ENCODE data around the gene ELMOD3.
"Not testable (repeated sequence)": the region's sequence is repeated elsewhere in the genome, so short reads cannot be mapped to it uniquely, and the experiment has no call there.

Gene ELMOD3

GRCh38 chr2:85429213-85429923, 74.8 kb downstream of the ELMOD3 start:
- DNase-seq = no peak

DNA sequence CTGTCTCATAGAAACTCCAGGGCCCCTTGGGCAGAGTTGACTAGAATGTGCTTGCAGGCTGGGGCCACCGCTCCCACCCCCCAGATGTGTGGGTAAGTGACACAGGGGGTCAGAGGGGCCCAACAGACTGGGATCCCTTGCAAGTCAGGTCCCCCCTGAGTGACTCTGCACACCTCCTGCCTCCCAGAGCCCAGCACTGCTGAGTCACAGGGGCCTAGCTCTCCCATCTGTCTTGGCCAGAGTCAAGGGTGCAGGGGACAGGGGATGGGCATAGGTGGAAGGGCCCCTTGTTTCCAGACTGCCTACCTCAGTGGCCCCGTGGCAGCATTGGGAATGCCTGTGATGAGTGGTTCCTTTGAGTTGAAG, 75.3 kb downstream of the ELMOD3 start:
- no peak for DNase-seq

DNA sequence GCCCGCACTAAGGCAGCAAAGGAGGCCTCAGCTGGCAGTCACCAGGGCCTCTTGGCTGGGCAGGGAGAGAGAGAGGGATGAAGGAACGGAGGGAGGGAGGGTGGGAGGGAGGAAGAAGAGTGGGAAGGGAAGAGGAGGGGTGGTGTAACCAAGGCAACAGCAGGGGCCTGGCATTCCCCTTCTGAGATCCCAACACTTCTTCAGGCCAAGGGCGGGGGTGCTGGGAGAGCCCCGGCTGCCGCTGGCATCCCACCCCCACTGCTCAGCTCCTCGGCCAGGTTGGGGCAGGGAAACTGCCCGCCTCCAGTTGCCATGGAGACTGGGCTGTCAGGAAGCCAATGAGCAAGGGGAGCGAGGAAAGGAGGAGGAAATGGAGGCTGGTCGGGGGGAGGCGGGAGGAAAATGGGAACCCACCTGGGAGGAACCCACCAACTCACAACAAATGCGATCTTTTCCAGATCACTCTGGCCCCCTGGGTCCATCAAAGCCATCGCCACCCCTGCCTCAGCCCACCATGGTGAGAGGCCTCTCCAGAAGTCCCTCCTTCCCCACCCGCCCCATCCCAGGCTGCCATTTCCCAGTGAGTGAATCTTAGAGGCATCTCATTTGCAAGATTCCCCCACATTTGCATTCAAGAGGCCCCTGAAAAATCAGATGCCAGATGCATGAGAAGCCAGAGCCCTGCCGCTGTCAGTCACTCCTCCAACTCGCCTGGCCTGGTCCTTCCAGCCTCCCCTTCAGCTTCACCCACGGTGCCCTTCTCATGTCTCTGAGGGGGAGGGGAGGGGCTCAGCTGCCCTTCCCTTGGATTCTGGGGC, 76.4 kb downstream of the ELMOD3 start:
- DNase-seq = no peak

DNA sequence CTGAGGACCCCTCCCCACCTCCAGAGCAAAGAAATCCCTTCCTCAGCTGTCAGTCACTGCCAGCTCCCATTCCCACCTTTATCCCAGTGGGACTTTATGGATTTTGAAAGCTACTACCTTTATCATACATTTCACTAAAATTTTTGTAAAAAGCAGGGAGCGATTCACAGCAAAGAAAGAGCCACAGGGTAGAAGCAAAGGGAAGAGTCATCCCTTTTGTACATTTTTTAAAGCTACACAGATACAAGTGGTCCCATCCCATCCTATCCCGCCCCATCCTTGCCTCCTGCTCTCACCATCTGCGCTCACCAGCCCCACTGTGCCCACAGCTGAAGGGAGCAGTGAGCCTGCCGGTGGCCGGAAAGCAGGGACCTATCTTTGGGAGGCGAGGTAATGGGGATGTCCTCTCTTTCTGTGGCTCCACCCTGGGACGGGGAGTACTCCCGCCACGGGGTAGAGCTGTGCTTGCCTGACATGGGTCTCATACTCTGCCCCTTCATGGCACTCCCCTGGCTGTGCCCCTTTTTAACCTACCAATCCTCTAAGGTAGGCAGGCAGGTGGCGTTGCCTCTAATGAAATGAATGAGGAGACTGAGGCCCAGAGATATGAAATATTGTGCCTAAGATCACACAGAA, 77.1 kb downstream of the ELMOD3 start:
- DNase-seq = no peak

- DNase-seq = no peak
Observed at GRCh38 chr2:85433511-85434089, 79.0 kb downstream of the ELMOD3 start.

DNA sequence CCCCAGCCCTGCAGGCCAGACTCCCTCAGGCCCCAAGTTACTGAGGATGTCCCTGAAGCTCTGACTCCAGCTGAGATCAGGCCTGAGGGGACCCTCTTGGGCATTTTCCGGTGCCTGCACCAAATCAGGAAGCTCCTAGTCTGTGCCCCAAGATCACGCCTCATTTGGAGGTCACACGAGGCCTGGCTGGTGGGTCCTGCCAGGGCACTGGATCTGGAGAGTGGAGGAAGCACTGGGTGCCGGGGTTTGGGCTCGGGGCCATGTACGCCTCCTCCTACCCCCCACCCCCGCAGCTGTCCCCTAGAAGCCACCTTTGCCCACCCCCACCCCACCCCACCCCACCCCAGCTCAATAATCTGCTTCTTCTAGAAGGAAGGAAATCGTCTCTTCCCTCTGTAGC, 80.1 kb downstream of the ELMOD3 start:
- DNase-seq = no peak

GRCh38 chr2:85435220-85435958, 80.8 kb downstream of the ELMOD3 start:
- no peak for DNase-seq

GRCh38 chr2:85435981-85436835, 81.6 kb downstream of the ELMOD3 start:
- no peak for DNase-seq

GRCh38 chr2:85436836-85437487, 82.4 kb downstream of the ELMOD3 start:
- no peak for DNase-seq

- peak; percentile 75 to 80 for DNase-seq
Observed at GRCh38 chr2:85437488-85438200, 83.1 kb downstream of the ELMOD3 start.

DNA sequence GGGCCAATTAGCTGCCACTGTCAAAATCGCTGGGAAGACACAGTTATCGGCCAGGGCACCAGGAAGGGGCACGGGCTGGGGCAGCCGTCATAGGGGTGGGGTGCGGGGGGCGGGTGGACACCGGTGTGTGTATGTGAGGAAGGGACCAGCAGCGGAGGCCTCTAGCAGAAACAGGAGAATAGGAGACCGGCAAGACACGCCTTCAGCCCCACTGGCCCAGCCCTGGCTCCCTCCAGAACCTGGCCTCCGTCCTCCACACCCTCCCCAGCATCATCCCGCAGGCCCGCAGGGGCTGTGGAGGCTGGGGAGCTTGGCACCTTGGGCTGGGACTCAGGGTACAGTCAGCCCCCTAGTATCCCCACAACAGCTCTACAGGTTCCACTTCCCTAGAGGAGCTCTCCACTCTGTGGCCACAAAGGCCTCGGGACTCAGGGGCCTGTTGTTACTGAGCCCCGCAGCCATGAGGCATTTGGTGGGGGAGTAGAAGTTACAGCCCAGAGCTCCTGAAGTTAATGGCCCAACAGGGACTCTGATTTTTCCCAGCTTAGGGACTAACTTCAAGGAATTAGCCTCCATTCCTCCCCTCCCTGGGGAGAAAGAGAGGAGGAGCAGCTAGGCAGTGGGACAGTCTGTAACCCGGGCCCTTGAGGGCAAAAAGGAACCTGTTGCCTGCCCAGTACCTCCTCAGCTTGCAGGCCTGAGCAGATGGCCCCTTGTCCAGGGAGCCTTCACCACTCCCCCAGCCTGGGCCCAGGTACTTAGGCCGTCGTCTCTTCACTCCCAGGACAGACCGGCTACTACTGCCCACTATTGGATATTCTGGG, 83.8 kb downstream of the ELMOD3 start:
- DNase-seq = no peak

GRCh38 chr2:85439025-85439472, 84.5 kb downstream of the ELMOD3 start:
- no peak for DNase-seq

- not testable (repeated sequence) for DNase-seq
Observed at GRCh38 chr2:85439569-85439968, 85.0 kb downstream of the ELMOD3 start.

DNA sequence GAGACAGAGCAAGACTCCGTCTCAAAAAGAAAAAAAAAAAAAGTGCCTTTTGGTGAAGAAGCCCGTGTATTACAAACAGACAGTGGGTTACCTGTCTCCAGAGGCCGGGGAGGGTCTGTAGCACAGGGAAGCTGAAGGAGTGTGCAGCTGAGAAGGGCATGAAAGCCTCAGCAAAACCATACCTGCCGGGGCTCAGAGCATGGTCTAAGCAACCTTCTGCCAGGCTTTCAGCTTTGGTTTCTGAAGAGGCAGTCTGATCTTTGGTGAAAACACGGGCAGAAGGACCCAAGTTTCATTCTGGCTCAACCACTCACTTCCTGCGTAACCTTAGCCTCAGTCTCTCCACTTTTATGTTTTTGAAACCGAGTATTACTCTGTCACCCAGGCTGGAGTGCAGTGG, 85.4 kb downstream of the ELMOD3 start:
- DNase-seq = peak; percentile 23 to 35

- no peak for DNase-seq
Observed at GRCh38 chr2:85440729-85441128, 86.2 kb downstream of the ELMOD3 start.
